ENCODE results near the gene ARHGAP15.
A peak's percentile ranks its signal among the peaks of the same experiment; 100 is the strongest.

The ARHGAP15 gene

GRCh38 chr2:143808166-143808565 is 678.9 kb downstream of the ARHGAP15 start:
- H3K27me3 ChIP-seq = no peaks in the 10 kb centered on the region
- H3K4me3 ChIP-seq (ENCODE audit: low read depth in 1 of 2, low read length in 1 of 2) = no peak overlapping the region
- H3K4me1 ChIP-seq (ENCODE audit: control insufficient read depth in 1 of 2, insufficient read depth in 1 of 2, low read depth in 1 of 2, low read length in 1 of 2) = peaks cover 21 to 23% of the 10 kb centered on the region in 2 experiments
- H3K36me3 ChIP-seq = no peaks in the 10 kb centered on the region
- H3K9me3 ChIP-seq = no peaks in the 10 kb centered on the region
- peak overlapping the region; percentile 72 for H3K27ac ChIP-seq
- no peak for TF ChIP-seq CTCF (IDR thresholded peaks at IDR 0.05)

DNA sequence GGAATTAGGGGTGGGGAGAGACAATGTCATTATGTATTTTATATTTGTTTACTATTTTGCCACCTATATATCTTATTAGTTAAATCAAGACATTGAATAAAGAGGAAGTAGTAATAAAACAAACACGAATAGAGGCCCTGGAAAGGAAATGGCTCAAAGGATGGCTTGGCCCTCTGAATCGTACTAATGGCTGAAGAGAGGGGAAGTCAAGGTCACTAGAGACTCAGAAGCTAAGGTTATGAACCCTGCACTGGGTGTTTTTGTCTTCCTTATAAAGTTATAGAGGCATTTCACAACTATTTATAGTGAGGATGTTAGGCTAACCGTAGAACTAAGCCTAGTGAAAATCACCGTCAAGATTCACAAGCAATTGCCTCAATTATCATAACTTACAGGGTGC is 685.9 kb downstream of the ARHGAP15 start:
- TF ChIP-seq CTCF (IDR thresholded peaks at IDR 0.05) = no peak

DNA sequence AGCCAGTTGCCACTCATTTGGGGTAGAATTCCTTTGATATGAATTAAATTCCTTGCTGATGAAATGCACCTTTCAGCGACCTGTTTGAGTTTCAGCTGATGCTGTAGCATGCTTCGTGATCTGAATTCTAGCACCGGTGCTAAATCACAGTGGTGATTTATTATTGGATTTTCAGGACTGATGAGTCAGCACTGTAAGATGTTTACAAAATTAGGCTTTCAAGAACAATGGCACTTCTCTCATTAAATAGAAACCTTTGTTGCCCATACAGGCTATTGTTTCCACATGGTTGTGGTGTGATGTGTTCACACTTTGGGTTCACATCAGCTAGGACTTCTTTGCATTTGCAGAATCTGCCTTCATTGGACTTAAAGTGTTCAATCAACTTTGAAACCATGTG is 687.7 kb downstream of the ARHGAP15 start:
- no peak for TF ChIP-seq CTCF (IDR thresholded peaks at IDR 0.05)
- Histone ChIP-seq H3K9me3 (no peaks in the 10 kb centered on the region), H3K4me3 (ENCODE audit: low read depth in 1 of 2, low read length in 1 of 2) (no peak overlapping the region), H3K27me3 (no peaks in the 10 kb centered on the region), H3K27ac (no peak overlapping the region), H3K4me1 (ENCODE audit: control insufficient read depth in 1 of 2, insufficient read depth in 1 of 2, low read depth in 1 of 2, low read length in 1 of 2) (peaks cover 4 to 7% of the 10 kb centered on the region in 2 experiments), H3K36me3 (no peaks in the 10 kb centered on the region)

More for the DNA sequence above, 685.9 kb downstream of the ARHGAP15 start:
- Histone ChIP-seq H3K27me3 (no peaks in the 10 kb centered on the region), H3K9me3 (no peaks in the 10 kb centered on the region), H3K4me1 (ENCODE audit: control insufficient read depth in 1 of 2, insufficient read depth in 1 of 2, low read depth in 1 of 2, low read length in 1 of 2) (peaks cover 4 to 7% of the 10 kb centered on the region in 2 experiments), H3K27ac (no peak overlapping the region), H3K36me3 (no peaks in the 10 kb centered on the region), H3K4me3 (ENCODE audit: low read depth in 1 of 2, low read length in 1 of 2) (no peak overlapping the region)

Measured in neutrophil (primary cell).